Stimulated activated CD4-positive, alpha-beta T cell treated with anti-CD3 and anti-CD28 coated beads, Interleukin-4, amount 100 ng/mL, for 24 hours (primary cell): Measurements from ENCODE around the gene AGFG1.
"Not testable (repeated sequence)": the region's sequence is repeated elsewhere in the genome, so short reads cannot be mapped to it uniquely, and the experiment has no call there.

ENCODE experiments used
- DNase-seq: peaks from one replicate; pipeline ENCODE4 v3.0.0-alpha.2; 2020

AGFG1 gene

DNA sequence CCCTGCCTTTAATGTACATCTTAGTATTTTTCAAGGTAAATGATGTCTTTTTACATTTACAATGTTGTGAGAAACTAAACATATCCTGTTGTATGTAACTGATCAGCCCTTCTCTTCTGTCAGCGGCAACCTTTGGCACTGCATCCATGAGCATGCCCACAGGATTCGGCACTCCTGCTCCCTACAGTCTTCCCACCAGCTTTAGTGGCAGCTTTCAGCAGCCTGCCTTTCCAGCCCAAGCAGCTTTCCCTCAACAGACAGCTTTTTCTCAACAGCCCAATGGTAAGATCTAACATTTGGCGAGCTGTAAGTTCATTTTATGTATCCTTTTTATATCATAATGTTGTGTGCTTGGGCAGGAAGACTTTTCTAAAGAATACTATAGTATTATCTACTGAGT is 79.9 kb downstream of the AGFG1 start:
- no peak for DNase-seq

DNA sequence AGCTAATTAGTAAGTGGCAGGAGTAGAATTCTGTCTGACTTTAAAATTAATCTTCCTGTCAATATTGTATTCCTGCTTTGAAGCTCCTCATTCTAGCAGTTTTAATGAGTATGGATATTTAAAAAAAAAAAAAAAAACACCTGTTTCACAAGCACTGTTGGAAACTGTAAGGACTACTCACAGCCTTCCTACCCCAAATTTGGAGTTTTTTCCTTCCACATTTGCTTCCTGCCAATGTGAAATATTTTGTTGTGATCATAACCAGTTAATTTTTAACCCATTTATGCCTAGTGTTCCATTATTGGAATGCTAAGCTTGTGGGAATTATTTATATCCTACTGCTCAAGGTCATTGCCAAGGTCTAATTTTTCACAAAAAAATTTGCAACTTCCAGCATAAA is 90.6 kb downstream of the AGFG1 start:
- no peak for DNase-seq

GRCh38 chr2:227565080-227565479 is 93.1 kb downstream of the AGFG1 start:
- DNase-seq, result no peak

- no peak for DNase-seq
These were observed 94.1 kb downstream of the AGFG1 start for GRCh38 chr2:227566012-227566411.

DNA sequence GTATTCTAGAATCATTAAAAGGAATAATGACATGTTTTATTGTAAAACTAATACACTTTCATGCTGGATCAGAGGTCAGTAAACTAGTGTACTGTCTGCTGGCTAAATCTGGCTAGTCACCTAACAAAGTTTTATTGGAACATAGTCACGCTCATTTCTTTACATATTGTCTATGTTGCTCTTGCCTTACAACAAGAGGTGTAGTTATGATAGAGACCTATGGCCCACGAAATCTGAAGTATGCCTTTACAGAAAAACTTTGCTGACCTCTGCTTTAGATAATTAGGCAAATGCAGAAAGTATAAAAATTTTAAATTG is 96.9 kb downstream of the AGFG1 start:
- DNase-seq, result no peak

DNA sequence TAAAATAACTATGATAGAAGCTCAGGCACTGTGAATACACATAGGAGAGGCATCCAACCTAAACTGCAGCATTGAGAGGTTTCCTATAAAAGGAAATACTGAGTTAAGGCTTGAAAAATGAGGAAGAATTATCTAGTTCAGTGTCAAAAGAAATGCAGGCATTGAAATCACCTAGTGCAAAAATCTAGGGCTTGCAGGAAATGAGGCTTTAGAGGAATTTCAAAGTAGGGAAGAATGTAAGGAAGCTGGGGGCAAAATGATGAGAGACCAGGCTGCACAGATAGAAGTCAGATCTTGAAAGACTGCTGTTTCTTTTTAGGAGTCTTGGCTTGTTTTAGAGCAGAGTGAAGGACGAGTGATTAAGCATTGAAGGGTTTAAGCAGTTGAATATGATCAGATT is 98.7 kb downstream of the AGFG1 start:
- DNase-seq, result no peak

DNA sequence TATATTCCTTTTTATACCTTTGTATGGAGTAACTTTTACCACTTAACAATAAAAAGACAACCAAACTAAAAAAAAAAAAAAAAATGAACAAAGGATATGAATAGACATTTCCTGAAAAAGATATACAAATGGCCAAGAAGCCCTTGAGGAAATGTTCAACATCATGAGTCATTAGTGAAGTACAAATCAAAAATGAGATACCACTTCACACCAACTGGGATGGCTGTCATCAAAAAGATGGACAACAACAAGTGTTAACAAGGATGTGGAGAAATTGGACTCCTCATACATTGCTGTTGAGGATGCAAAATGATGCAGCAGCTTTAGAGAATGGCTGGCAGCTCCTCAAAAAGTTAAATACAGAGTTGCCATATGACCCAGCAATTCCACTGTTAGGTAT is 104.2 kb downstream of the AGFG1 start:
- no peak for DNase-seq

GRCh38 chr2:227576812-227577211 is 104.9 kb downstream of the AGFG1 start:
- no peak for DNase-seq

DNA sequence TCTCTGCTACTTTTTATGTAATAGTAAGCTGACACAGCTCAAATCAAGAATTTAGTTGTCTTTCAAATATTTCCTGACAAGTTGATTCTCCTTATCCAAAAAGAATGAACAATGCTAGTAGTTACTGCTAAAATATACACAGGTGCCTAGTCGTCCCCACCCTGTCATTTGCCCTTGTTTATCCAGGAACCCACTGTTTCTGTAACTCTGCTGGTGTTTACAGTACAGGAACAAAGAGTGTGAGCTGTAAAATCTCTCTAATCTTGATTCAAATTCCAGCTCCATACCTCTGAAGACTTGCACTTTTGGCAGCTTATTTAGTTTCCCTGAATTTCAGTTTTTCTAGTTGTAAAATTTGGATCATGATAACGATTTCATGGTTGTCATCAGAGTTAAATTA is 105.6 kb downstream of the AGFG1 start:
- no peak for DNase-seq

- no peak for DNase-seq
These were observed 106.7 kb downstream of the AGFG1 start for GRCh38 chr2:227578642-227579041.

DNA sequence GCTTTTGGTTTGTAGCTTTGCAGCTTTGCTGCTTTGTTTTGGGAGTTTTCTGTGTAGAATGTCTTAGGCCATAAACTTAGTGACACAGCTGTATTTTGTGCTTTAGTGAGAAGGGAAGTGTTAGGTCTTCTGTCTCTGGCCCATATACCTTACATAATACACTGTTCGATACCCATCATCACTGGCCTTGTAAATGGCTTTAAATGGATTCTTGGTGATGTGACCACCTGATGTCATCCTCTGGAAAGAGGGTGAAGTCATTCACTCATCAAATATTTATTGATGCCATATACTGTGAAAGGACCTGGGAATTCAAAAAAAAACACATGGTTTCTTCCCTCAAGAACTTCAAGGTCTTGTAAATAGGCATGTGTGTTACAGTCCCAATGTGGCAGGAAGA is 107.8 kb downstream of the AGFG1 start:
- DNase-seq, result no peak

GRCh38 chr2:227582369-227582768 is 110.4 kb downstream of the AGFG1 start:
- DNase-seq, result no peak

- no peak for DNase-seq
These were observed 120.9 kb downstream of the AGFG1 start for GRCh38 chr2:227592694-227593387.

GRCh38 chr2:227595797-227596196 is 123.8 kb downstream of the AGFG1 start:
- no peak for DNase-seq

- no peak for DNase-seq
These were observed 125.1 kb downstream of the AGFG1 start for GRCh38 chr2:227597036-227597435.

DNA sequence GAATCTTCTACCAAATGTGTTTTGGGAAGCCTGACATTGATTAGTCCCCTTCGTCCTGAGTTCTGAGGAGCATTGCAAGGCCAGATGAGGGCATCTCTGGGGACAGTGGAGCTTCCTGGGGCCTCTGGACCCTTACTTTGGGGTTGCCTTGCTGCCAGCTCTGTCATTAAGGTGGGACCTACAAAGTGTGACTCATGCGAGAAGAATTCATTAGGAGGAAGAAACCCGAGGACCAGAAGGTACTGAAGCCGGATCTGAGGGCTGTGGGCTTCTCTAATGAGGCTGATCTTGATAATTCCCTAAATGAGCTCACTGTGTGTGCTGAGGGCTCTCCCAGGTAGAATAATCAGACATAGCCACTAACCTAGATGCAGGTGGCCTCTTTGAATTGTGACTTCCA is 126.0 kb downstream of the AGFG1 start:
- DNase-seq, result no peak

DNA sequence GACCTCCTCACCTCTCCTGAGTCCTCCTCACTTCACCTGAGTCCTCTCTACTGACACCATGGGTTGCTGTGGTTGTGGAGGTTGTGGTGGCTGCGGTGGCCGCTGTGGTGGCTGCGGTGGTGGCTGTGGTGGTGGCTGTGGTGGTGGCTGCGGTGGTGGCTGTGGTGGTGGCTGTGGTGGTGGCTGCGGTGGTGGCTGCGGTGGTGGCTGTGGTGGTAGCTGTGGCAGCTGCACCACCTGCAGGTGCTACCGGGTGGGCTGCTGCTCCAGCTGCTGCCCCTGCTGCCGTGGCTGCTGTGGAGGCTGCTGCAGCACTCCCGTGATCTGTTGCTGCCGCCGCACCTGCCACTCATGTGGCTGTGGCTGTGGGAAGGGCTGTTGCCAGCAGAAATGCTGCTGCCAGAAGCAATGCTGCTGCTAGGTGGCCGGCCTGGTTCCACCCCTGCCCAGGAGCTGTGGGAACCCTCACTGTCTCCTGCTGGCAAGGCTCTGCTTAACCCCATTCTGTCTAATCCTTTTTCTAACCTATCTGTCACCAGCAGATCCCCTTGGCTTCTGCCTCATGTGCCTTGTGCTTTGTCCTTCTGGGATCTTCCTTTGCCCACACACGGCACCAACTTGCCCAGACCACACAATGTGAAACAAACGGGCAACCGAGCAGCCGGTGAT is 127.0 kb downstream of the AGFG1 start, which contains the start of gene SCYGR2:
SCYGR2 (plus strand) TSS at position 59 of the 669 bp plus-strand sequence; CDS start at position 59, 0 bp downstream.
- DNase-seq, result not testable (repeated sequence)

GRCh38 chr2:227602358-227602757 is 130.4 kb downstream of the AGFG1 start:
- no peak for DNase-seq

GRCh38 chr2:227606476-227606875 is 134.5 kb downstream of the AGFG1 start:
- no peak for DNase-seq

DNA sequence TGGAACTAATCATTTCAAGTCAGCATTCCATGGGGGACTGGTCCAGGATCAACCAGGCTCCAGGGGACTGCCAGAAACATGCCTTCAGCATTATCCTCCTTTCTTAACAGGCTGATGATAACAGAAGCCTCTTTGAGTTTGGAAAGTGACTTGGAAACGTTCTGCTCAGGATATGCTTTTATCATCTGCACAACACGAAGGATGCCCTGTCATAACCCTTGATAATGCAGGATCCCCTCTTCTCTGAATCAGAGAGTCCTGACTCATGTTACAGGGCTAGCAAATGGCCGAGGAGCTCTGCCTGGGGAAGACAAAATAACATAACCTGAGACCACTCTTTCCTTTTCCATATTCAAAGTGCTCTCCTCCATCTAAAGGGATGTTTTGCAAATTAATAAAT is 136.0 kb downstream of the AGFG1 start:
- no peak for DNase-seq

DNA sequence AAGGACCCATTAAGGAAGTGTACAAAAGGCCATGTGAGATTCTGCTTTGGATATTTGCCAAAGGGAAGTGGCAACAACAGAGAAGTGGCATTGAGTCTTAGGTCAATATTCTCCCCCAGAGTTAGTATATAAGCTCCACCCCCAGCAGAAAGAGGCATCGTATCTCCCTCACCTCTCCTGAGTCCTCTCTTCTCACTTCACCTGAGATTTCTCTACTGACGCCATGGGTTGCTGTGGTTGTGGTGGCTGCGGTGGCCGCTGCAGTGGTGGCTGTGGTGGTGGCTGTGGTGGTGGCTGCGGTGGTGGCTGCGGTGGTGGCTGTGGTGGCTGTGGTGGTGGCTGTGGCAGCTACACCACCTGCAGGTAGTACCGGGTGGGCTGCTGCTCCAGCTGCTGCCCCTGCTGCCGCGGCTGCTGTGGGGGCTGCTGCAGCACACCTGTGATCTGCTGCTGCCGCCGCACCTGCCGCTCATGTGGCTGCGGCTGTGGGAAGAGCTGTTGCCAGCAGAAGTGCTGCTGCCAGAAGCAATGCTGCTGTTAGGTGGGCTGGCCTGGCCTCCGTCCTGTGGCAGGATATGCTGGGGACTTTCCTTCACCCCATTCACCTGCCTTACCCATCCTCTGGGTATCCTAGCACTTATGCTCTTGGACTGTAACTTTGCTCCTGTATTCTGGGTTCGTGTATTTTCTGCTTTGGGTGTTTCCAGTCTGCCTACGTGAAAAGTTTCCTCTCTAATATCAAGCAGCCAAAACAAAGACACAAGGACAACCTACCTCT is 136.8 kb downstream of the AGFG1 start:
- no peak for DNase-seq

- no peak for DNase-seq
These were observed 138.2 kb downstream of the AGFG1 start for GRCh38 chr2:227610123-227610522.
